HG02943 (cell line): ENCODE measurements around the gene L3MBTL3.

ENCODE experiments used
- ATAC-seq: cut with Tn5 transposase; IDR thresholded peaks from one replicate; pipeline ENCODE4 v1.9.1; 2021; ENCODE audit warnings: mild to moderate bottlenecking, low read depth, moderate library complexity; ENCODE audit not compliant: unreplicated experiment

The L3MBTL3 gene

DNA sequence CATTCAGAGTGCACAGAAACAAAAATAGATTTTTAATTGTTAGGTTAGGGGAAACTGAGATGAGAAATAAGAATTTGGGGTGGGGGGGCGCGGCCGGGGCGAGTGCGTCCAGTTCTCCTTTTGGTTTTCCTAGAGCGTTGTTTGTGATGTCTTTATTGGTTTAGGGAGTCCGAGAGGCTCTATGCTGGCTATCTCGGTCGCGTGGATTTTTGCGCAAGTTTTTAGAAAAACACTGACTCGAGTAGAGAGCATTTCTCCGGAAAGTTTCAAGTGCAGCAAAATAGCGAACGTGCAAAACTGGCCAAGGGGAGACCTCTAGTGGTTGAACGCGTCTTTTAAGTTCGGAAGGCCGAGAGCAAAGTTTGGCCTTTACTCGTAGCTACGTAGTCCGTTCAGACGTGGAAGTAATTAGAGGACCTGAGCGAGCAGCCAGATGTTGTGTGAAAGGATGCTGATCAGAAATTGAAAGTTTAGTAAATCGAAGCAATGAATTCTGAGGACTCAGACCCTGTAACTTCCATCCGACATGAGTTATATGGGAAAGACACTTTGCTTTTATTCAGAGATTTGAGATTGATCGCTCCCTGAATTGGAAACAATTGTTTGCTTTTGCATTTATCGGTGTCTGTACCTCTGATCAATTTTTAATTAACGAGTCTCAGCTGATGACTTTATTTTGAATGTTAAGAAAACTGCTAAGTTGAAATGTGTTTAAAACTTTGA is 2.7 kb downstream of the L3MBTL3 start:
- ATAC-seq, result peak; percentile 68

DNA sequence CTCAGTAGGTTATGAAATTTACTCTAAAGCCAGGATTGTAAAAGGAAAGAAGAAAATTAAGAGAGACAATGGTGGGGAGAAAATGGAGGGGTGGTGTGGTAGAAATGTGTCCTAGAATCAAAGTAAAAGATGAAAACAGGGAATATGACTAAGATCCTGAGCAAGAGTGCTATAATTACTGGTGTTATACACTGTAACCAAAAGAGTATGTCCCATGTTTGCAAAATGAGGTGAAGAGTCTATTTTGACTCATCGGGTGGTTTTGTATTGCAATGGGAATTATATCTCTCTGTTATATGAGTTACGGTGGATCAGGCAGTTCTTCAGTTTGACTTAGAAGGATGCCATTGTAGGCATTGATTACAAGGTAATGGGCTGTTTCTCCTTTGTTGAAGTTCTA is 8.5 kb downstream of the L3MBTL3 start:
- ATAC-seq, result no peak

GRCh38 chr6:130027948-130028347 is 9.6 kb downstream of the L3MBTL3 start:
- no peak for ATAC-seq

- no peak for ATAC-seq
These were observed 10.8 kb downstream of the L3MBTL3 start for GRCh38 chr6:130029163-130029562.

DNA sequence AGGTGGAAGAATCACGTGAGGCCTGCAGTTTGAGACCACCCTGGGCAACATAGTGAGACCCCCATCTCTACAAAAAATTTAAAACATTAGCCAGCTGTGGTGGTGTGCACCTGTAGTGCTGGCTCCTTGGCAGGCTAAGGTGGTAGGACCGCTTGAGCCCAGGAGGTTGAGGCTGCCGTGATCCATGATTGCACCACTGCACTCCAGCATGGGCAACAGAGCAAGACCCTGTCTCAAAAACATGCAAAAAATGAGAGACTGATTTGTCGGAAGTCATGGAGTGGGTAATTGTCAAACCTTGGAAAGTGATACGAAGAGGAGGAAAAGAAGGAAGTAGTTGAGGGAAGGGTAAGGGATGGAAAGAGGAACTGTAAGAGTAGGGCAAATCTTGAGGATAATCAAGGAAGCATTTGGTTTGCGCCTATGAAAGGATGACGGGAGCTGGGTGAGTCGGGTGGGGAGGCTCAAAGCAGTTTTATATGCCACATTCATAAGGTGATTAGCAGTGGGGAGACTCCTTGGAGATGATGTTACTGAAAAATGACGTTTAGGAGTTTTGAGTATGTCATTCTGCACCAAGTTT is 14.5 kb downstream of the L3MBTL3 start:
- ATAC-seq, result no peak

GRCh38 chr6:130033949-130034348 is 15.6 kb downstream of the L3MBTL3 start:
- ATAC-seq, result no peak

DNA sequence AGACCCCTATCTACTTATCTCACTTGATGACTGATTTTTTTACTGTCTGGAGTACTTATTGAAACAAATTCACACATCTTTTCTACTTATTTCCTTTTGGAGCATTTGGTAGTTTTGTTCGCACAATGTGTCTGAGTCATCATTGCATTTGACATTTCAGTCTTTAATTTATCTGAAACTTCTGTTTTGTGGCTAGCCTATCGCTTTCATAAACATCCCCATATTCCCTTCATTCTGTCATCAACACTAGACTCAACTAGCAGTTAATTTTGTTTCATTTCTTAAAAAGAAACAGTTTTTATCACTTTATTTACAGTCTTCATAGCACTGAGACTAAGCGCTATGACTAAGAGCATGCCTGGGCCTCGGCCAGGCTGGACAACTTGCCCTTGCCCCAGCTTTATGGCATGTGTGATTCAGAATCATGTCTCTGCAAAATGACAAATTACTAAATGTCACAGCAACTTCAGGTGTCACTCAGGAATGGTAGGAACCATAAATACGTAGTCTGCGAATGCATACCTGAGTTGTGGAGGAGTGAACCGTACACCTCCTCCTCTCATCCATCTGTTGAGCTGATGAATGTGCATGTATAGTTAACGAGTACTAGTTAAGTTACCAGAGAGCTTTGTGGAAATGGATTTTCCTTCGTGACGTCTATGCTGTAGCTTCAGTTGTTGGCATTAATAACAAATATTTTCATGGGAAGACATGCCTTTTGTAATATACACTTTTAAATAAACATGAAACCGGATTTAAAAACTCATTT is 16.2 kb downstream of the L3MBTL3 start:
- ATAC-seq, result no peak

GRCh38 chr6:130035211-130035610 is 16.8 kb downstream of the L3MBTL3 start:
- no peak for ATAC-seq

- ATAC-seq, result no peak
These were observed 18.9 kb downstream of the L3MBTL3 start for GRCh38 chr6:130037207-130037811.

DNA sequence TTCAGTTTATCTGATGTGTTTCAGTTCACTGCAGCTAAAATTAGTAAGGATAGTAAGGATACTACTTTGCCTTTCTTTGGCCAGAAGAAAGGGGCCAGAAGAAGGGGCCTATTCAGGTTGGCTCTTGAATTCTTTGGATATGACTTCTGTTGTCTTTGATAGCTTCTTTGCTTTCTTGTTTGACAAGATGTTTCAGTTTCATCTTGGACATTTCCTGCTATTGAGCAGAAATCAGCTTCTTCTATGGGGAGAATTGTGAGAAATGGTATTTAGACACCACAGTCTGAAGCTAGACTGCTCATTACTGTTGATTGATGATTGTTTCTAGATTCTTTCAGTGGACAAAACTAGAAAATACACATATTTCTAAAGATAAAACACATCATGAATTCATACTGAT is 23.2 kb downstream of the L3MBTL3 start:
- no peak for ATAC-seq

GRCh38 chr6:130043344-130043743 is 25.0 kb downstream of the L3MBTL3 start:
- ATAC-seq, result no peak

DNA sequence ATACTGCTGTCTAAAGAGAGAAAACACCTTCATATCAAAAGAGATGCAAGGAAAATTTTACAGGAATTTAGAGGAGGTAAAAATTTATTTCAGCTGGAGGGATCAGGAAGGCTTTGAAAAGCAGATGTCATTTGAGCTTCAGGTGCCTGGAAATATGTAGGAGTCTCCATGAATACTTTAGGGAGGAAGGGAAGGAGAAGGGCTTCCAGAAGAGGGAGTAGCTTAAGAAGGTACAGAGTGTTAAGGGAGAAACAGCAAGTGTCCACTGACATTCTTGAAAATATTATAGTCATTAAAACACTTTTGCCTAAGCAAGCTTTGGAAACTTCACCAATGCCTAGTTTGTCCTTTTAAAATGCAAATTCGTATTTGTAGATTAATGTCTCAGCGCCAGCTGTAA is 27.2 kb downstream of the L3MBTL3 start:
- no peak for ATAC-seq

DNA sequence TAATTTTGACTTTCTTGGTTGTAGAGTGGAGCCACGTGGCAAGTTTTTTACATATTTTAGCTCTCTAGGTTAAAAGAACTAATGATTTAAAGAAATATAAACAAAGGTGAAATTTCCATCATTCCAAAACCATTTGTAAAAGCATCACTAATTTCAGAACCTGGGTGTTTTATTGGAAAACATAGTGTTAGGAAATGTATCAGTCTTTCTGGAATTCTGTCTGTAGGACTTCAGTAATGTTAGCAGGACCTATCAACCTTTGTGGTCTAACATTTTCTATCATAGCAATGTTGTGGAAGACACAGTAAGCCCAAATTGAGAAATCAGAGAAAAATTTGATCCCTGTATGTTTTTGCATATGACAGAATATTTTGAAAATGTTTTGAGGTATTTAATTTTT is 28.3 kb downstream of the L3MBTL3 start:
- ATAC-seq, result no peak

- ATAC-seq, result no peak
These were observed 29.0 kb downstream of the L3MBTL3 start for GRCh38 chr6:130047088-130047995.

DNA sequence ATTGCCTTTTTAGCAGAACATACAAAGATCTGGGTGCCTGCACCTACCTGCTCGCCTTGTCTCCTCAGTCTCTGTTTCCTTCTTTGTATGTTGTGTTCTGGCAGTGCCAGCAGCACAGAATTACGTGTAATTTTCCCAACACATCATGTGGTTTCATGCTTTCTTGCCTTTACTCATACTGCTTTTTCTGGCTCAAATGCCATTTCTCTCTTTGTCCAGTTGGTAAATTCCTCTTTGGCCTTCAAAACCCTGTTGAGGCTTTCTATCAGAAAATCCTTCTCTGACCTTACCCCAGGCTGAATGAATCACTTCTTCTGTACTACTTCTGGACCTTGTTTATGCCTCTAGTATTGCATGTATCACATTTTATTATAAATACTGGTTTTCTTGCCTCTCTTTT is 31.8 kb downstream of the L3MBTL3 start:
- no peak for ATAC-seq

DNA sequence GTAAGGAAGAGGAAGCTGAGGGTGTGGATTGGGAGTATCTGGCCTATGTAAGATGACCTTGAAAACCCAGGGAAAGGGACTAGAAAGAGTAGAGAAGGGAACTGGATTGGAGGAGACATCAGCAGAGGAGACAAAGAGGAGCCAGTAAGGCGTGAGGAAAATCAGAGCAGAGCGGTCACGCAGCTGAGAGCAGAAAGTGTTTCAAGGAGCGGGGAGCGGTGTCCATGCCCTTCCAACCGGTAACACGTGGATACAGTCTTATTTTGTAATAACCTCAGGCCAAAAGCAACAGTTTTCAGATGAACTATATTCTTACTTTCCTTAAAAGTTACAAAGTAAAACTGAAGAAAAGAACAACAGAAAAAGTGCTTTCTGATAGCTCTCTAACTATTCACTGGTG is 36.3 kb downstream of the L3MBTL3 start:
- no peak for ATAC-seq

- no peak for ATAC-seq
These were observed 36.9 kb downstream of the L3MBTL3 start for GRCh38 chr6:130055271-130055670.

DNA sequence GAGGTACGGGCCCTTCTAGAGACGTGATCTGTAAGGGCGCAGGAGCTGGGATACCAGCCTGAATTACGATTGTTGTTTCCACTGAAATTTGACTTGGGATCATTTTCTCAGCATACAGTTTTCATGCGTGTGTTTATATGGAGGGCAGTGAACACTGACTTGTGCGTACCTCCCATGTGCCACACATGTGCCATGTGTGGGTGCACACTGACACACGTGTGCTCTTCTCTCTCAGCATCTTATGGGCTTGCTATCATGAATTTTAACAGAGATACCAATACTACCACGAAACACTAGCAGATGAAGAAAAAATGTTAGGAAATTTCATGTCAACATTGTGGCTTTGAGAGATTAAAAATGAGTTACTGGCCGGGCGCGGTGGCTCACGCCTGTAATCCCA is 39.1 kb downstream of the L3MBTL3 start:
- no peak for ATAC-seq

DNA sequence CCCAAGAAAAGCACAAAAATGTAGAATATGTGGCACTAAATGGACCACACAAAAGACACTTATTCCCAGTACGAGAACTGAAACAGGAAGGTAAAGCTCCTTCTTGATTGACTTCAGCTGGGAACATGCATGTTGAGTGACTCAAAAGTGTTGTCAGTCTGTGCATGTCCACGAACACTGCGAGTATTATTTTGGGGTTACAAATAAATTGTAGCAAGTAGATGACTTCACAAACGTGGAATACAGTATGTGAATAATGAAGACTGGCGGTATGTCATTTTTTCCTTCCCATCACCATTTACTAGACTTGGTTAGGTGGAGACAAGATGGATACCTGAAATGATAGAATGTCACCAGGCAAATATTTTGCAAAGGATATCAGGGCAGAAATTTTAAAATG is 45.4 kb downstream of the L3MBTL3 start:
- no peak for ATAC-seq

DNA sequence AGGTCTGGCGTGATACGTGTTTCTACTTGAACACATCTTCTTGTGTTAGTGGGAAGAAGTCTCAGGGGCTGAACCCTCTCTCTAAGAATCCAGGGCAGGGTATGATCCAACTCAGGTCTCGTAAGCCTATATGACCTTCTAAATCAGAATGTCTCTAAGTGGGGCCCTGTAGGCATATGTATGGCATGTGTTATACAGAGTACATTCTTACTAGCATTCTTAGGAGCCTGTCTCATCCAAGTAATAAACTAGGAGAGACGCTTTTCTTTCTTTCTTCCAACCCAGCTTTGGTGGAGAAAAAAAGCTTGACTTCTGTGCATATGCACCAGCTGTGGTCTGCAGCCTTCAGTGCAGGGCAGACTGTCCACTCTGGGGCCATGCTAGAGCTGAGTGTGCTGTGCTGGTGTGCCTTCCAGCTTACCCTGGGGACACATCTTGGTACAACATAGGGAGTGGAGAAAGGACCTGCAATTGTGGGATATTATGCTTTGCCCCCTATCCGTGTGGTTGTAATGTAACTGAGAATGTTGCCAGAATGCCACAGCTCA is 47.3 kb downstream of the L3MBTL3 start:
- ATAC-seq, result no peak
